HEK293 (cell line): ENCODE data around the gene KCNAB2.

Experiments used
- CTCF ChIA-PET: fragments of 350-600 bp; formaldehyde crosslinking; extraction: SDS; loops from one replicate; lab custom pipeline; 2021; ENCODE audit warnings: antibody characterized with exemption; lab: Yijun Ruan, JAX
- POLR2A ChIA-PET: fragments of 300-600 bp; formaldehyde crosslinking; extraction: SDS; loops from one replicate; lab custom pipeline; 2020; ENCODE audit warnings: antibody characterized with exemption, inconsistent platforms; lab: Yijun Ruan, JAX
- H3K27ac ChIP-seq: fragments of 200-500 bp; sonication (Bioruptor generic); 2 replicates; pipeline ENCODE4 v1.5.1; 2014; ENCODE audit warnings: low read depth, low read length, control low read depth, inconsistent platforms; ENCODE audit errors: extremely low read depth
- H3K36me3 ChIP-seq, 2 experiments: fragments of 200-500 bp in 1 of 2; sonication (Bioruptor generic) in 1 of 2; 1 replicate in 1 of 2; 2 replicates in 1 of 2; pipeline ENCODE4 v1.5.1; 2014 to 2017; ENCODE audit warnings: inconsistent platforms in 2 of 2, low read length in 2 of 2; ENCODE audit not compliant: control insufficient read depth in 2 of 2, insufficient read depth in 1 of 2
- H3K4me1 ChIP-seq: fragments of 200-500 bp; sonication (Bioruptor generic); 2 replicates; pipeline ENCODE4 v1.5.1; 2014; ENCODE audit warnings: mild to moderate bottlenecking, low read length, inconsistent platforms; ENCODE audit not compliant: control insufficient read depth, insufficient read depth
- H3K4me3 ChIP-seq: 2 replicates; pipeline ENCODE4 v1.5.1; 2011; ENCODE audit warnings: low read depth, mild to moderate bottlenecking, control low read depth, low read length, moderate library complexity
- H3K9me3 ChIP-seq: fragments of 200-500 bp; sonication (Bioruptor generic); 2 replicates; pipeline ENCODE4 v1.5.1; 2014; ENCODE audit warnings: low read depth, low read length, inconsistent platforms; ENCODE audit not compliant: control insufficient read depth, insufficient read depth
- HOXA7 ChIP-seq: sonication (generic); formaldehyde crosslinking; IDR thresholded peaks from 2 replicates; pipeline ENCODE4 v1.8.1; 2022; ENCODE audit warnings: missing genetic modification reagents, borderline replicate concordance
- PRDM1 ChIP-seq: fragments of 450-650 bp; formaldehyde crosslinking; IDR thresholded peaks from 2 replicates; pipeline ENCODE4; 2016; ENCODE audit warnings: missing biosample characterization, missing genetic modification characterization
- ZBTB20 ChIP-seq: fragments of 450-650 bp; formaldehyde crosslinking; IDR thresholded peaks from 2 replicates; pipeline ENCODE4 v1.5.1; 2016; ENCODE audit warnings: missing biosample characterization, missing genetic modification characterization
- ZBTB48 ChIP-seq: fragments of 450-650 bp; formaldehyde crosslinking; IDR thresholded peaks from 2 replicates; pipeline ENCODE4 v1.5.1; 2016; ENCODE audit warnings: missing biosample characterization, missing genetic modification characterization
- ZFHX2 ChIP-seq: fragments of 450-650 bp; formaldehyde crosslinking; conservative IDR thresholded peaks from 2 replicates; pipeline ENCODE4 v1.5.1; 2016; ENCODE audit warnings: missing biosample characterization, missing genetic modification characterization
- ZIC2 ChIP-seq: fragments of 450-650 bp; formaldehyde crosslinking; IDR thresholded peaks from 2 replicates; pipeline ENCODE4 v1.5.1; 2016; ENCODE audit warnings: missing biosample characterization, missing genetic modification characterization
- ZNF146 ChIP-seq: fragments of 450-650 bp; formaldehyde crosslinking; IDR thresholded peaks from 2 replicates; pipeline ENCODE4 v1.5.1; 2016; ENCODE audit warnings: missing biosample characterization, missing genetic modification characterization
- ZNF239 ChIP-seq: fragments of 450-650 bp; formaldehyde crosslinking; IDR thresholded peaks from 2 replicates; pipeline ENCODE4 v1.5.1; 2016; ENCODE audit warnings: missing biosample characterization, missing genetic modification characterization
- ZNF473 ChIP-seq: fragments of 450-650 bp; formaldehyde crosslinking; IDR thresholded peaks from 2 replicates; pipeline ENCODE4 v1.5.1; 2017; ENCODE audit warnings: missing biosample characterization, missing genetic modification characterization
- ZNF501 ChIP-seq: fragments of 450-650 bp; formaldehyde crosslinking; IDR thresholded peaks from 2 replicates; pipeline ENCODE4 v1.5.1; 2016; ENCODE audit warnings: missing biosample characterization, missing genetic modification characterization
- ZNF560 ChIP-seq: fragments of 450-650 bp; formaldehyde crosslinking; IDR thresholded peaks from 2 replicates; pipeline ENCODE4 v1.5.1; 2017; ENCODE audit warnings: missing biosample characterization, missing genetic modification characterization, borderline replicate concordance
- ZNF585B ChIP-seq: fragments of 450-650 bp; formaldehyde crosslinking; IDR thresholded peaks from 2 replicates; pipeline ENCODE4 v1.5.1; 2016; ENCODE audit warnings: missing biosample characterization, missing genetic modification characterization
- ZNF624 ChIP-seq: fragments of 450-650 bp; formaldehyde crosslinking; IDR thresholded peaks from 2 replicates; pipeline ENCODE4 v1.5.1; 2017; ENCODE audit warnings: missing biosample characterization, missing genetic modification characterization
- ZNF660 ChIP-seq: fragments of 450-650 bp; IDR thresholded peaks from 2 replicates; pipeline ENCODE4 v1.5.1; 2018; ENCODE audit warnings: missing biosample characterization, mild to moderate bottlenecking, missing genetic modification characterization
- ZNF670 ChIP-seq: fragments of 450-650 bp; formaldehyde crosslinking; IDR thresholded peaks from 2 replicates; pipeline ENCODE4 v1.5.1; 2016; ENCODE audit warnings: missing biosample characterization, missing genetic modification characterization, low read depth
- ZNF768 ChIP-seq: fragments of 450-650 bp; formaldehyde crosslinking; IDR thresholded peaks from 2 replicates; pipeline ENCODE4 v1.5.1; 2018; ENCODE audit warnings: missing biosample characterization, mild to moderate bottlenecking, missing genetic modification characterization
- ZNF777 ChIP-seq: fragments of 450-650 bp; formaldehyde crosslinking; IDR thresholded peaks from 2 replicates; pipeline ENCODE4 v1.5.1; 2017; ENCODE audit warnings: missing biosample characterization, missing genetic modification characterization, borderline replicate concordance
- ZNF785 ChIP-seq: fragments of 450-650 bp; formaldehyde crosslinking; IDR thresholded peaks from 2 replicates; pipeline ENCODE4 v1.5.1; 2016; ENCODE audit warnings: missing biosample characterization, missing genetic modification characterization
- ZNF843 ChIP-seq: fragments of 450-650 bp; formaldehyde crosslinking; IDR thresholded peaks from 2 replicates; pipeline ENCODE4 v1.5.1; 2016; ENCODE audit warnings: missing biosample characterization, missing genetic modification characterization
- ZSCAN16 ChIP-seq: fragments of 450-650 bp; formaldehyde crosslinking; IDR thresholded peaks from 2 replicates; pipeline ENCODE4 v1.5.1; 2016; ENCODE audit warnings: missing biosample characterization, missing genetic modification characterization
- TF ChIP-seq, protein P1 (sequence below): fragments of 450-650 bp; formaldehyde crosslinking; IDR thresholded peaks from 2 replicates; pipeline ENCODE4 v1.5.1; 2017; ENCODE audit warnings: missing biosample characterization, missing genetic modification characterization

The KCNAB2 gene

DNA sequence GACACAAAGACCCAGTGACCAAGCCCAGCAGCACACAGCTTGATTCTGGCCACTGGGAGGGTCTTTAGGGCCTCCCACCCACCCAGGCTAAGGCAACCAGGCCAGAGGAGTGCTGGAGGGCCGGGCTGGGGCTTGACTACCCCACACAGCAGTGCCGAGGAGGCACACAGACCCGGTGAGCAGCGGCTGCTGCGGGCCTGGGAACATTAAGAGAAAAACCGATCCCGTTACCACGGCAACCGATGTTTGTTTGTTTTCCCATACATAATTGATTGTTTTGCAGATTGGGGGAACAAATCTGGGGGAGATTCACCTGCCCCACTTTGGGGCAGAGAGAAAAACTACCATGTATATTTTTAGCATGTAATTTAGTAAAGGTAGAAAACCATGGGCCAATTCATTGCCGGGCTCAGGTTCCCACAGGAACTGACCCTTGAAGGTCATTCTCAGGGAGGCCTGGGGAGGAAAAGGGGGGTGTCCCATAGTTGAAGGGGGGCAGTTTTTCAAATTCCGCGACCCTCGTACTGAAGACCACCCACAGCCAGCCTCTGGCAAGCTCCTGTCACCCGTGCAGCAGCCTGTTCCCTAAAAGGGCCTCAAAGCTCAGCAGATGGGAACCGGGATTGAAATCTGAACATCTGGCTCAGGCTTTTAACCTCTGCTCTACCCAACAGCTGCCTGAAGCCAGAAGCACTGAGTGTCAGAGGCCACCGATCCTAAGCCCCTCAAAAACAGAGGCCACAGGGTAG is 99.1 kb downstream of the KCNAB2 start:
- no peak for TF ChIP-seq ZNF785 (tag by site-specific recombination)
- TF ChIP-seq ZNF473 (tag by site-specific recombination), result no peak
- TF ChIP-seq ZBTB20 (tag by site-specific recombination), result no peak
- TF ChIP-seq ZNF660 (tag by site-specific recombination), result no peak
- TF ChIP-seq ZNF624, result no peak
- TF ChIP-seq ZNF585B (tag by site-specific recombination), result no peak
- no peak for TF ChIP-seq ZNF670 (tag by site-specific recombination)
- TF ChIP-seq ZFHX2 (tag by site-specific recombination), result no peak
- no peak for TF ChIP-seq ZNF843 (tag by site-specific recombination)
- no peak for TF ChIP-seq PRDM1 (tag by site-specific recombination)
- TF ChIP-seq ZSCAN16 (tag by site-specific recombination), result no peak
- no peak for TF ChIP-seq ZNF239 (tag by site-specific recombination)
- POLR2A ChIA-PET, result no interaction called here
- Histone ChIP-seq H3K27ac (no peak overlapping the region), H3K4me3 (no peak overlapping the region), H3K36me3 (no peaks in the 10 kb centered on the region), H3K4me1 (no peaks in the 10 kb centered on the region; the same call in 1 of the 2 replicates), H3K9me3 (no peaks in the 10 kb centered on the region)
- CTCF ChIA-PET, result no interaction called here

DNA sequence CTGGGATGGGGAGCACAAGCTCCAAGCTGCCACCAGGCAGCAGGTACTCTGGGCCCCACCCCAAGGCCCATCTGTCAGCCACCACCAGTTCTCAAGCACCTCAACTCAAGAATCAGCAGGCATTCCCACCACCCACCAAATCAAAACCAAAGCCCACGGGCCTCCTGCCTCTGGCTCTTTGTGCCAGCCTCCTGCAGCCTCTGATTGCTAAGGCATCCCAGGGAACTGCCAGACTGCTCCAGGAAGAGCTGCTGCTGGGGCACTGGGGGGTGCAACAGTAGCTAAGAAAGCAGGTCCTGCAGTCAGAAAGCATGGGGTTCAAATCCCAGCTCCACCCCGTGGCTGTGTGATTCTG is 99.7 kb downstream of the KCNAB2 start:
- no peaks in the 10 kb centered on the region; the same call in 1 of the 2 replicates for H3K4me1 ChIP-seq
- no peak overlapping the region for H3K4me3 ChIP-seq
- TF ChIP-seq ZNF560 (tag by site-specific recombination) (no peak), ZNF777 (no peak), ZNF501 (tag by site-specific recombination) (no peak), ZNF768 (tag by site-specific recombination) (no peak), ZIC2 (peak; percentile 86), ZFHX2 (tag by site-specific recombination) (peak; percentile 26; the same call in 1 of the 2 replicates), HOXA7 (CRISPR knock-in tag) (no peak)
- TF ChIP-seq, protein P1, sequence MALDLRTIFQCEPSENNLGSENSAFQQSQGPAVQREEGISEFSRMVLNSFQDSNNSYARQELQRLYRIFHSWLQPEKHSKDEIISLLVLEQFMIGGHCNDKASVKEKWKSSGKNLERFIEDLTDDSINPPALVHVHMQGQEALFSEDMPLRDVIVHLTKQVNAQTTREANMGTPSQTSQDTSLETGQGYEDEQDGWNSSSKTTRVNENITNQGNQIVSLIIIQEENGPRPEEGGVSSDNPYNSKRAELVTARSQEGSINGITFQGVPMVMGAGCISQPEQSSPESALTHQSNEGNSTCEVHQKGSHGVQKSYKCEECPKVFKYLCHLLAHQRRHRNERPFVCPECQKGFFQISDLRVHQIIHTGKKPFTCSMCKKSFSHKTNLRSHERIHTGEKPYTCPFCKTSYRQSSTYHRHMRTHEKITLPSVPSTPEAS (tag by site-specific recombination), result no peak
- no peaks in the 10 kb centered on the region for H3K9me3 ChIP-seq
- no peak overlapping the region for H3K27ac ChIP-seq
- ChIA-PET CTCF (no interaction called here), POLR2A (no interaction called here)
- H3K36me3 ChIP-seq, result no peaks in the 10 kb centered on the region

DNA sequence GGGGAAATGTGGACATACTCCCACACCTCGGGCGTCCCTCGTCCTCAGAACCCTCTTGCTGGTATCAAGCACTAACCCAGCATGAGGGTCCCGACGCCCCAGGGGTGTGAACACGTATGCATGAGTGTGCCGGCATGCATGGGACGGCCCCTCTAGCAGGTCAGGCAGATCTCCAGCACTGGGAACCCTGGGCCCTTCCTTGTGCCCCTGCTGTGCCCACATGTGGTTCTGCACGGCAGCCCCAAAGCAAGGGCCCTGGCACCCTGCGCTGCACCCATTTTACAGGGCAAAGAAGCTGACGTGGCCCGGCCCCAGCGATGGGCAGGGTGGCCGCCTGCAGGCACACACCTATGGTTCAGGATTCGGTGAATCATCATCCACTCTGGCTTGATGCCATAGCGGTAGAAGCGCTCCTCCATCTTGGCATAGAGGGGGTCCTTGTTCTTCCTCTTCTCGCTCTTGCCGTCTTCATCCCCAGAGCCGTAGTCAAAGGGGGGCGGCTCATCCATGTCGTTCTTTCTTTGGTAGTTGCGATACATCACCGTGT is 100.2 kb downstream of the KCNAB2 start:
- ChIA-PET CTCF (no interaction called here), POLR2A (no interaction called here)
- H3K9me3 ChIP-seq, result no peaks in the 10 kb centered on the region
- H3K27ac ChIP-seq, result no peak overlapping the region
- H3K4me3 ChIP-seq, result no peak overlapping the region
- H3K36me3 ChIP-seq, result no peaks in the 10 kb centered on the region
- H3K4me1 ChIP-seq, result no peaks in the 10 kb centered on the region; the same call in 1 of the 2 replicates
- TF ChIP-seq ZNF146 (tag by site-specific recombination), result no peak
- no peak for TF ChIP-seq ZBTB48 (tag by site-specific recombination)
